Measurements from ENCODE around the gene INHBA.
A peak's percentile ranks its signal among the peaks of the same experiment; 100 is the strongest.

Gene INHBA

DNA sequence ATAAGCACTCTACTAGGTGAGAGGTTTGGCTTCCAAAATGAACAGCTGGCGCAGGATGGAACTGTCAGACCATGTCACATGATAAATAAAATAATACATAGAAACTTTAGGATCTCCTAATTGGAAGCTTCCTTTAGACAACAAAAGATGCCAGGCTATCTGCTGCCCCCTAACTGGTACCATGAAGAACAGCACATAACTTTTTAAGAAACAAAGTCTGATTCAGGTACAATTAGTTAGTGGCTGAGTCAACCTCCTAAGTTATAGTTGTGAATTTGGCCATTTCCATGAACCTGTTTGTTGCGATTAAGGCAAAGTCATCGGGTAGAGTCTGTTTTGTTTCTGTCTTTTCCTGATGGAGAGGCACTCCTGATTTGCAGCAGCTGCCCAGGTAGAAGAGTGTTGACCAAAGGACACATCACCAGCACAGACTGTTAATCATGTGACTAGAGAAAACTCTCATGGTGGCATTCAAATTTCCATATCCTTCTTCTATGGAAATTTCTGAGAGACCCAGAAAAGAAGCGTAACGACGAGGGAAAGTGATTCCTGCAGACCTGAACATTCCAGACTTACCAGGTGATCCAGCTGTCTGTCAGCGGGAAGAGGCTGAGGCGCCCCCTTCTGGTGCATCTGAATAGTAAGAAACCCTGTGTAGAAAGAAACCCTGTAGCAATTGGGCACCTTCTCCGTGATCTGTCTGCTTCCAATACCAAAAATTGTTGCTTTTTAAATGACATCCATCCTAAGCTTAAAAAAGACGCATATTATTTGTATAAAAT lies 8.6 kb upstream of the INHBA start:
- no peak for DNase-seq (ENCODE audit: low spot score)

DNA sequence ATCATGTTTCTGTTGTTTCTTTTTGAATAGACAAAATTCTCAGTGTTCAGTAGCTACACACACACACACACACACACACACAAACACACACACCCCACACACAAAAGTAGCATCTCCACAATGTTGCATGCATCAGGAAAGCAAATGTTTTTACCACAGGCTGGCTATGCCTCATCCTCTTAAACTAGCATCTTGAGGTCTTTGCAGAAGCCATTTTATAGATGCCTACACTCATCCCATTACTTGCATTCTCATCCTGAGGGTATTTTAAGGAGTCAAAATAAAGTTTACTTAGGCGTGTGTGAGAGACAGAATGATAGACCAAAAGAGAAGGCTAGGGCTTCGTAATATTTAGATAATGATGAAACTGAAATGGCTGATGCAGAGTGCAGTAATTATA lies 7.9 kb upstream of the INHBA start:
- no peak for DNase-seq (ENCODE audit: low spot score)

DNA sequence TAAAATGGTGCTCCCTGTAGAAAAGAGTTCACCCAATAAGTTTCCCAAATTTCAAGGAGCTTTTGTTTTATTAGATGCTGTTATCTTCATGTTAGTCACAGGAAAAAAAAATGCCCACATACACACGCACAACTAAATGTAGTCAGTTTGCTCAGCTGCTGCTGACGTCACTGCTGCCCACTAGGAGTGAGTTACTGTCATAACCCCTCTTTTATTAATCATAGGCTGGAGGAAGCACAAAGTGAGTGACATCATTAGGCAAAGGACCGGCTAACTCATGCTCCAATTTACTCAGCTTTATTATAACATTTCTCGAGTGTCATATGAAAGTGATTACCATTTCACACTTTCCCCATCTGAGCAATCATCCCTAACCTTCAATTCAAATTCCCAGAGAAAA lies 6.7 kb upstream of the INHBA start:
- DNase-seq (ENCODE audit: low spot score) = no peak

DNA sequence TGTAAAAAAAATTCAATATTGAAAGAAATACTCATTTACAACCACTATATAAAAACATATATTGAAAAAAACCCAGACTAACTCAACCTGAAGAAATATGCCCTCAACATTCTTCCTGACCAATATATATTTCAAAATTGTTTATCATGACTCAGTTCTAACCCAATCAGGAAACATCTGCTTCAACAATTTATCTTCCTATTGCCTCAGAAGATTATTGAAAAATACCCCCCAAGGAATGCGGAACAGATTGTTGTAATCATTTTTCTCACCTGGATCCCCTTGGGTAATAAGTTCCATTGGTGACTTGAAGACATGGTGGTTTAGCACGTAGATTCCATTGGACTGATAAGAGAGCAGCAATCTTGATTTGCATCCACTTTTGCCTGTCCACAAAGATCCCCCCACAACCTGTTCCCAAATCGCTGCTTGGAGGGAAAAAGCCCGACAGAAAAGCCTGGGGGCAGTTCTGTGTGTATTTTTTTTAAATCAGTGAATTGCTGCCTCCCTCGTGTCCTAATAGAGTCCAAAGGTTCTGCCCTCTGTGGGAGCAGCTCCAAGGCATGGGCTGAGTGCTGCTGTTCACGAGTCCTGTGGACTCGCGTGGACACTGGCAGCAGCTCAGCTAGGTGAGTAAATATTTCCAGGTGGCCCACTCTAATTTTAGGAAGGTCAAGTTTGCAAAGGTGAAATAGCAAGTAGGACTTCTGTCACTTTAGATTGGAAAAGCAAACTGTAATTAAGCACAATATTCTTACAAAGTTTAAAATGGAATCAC lies 5.9 kb upstream of the INHBA start:
- no peak for DNase-seq (ENCODE audit: low spot score)

DNA sequence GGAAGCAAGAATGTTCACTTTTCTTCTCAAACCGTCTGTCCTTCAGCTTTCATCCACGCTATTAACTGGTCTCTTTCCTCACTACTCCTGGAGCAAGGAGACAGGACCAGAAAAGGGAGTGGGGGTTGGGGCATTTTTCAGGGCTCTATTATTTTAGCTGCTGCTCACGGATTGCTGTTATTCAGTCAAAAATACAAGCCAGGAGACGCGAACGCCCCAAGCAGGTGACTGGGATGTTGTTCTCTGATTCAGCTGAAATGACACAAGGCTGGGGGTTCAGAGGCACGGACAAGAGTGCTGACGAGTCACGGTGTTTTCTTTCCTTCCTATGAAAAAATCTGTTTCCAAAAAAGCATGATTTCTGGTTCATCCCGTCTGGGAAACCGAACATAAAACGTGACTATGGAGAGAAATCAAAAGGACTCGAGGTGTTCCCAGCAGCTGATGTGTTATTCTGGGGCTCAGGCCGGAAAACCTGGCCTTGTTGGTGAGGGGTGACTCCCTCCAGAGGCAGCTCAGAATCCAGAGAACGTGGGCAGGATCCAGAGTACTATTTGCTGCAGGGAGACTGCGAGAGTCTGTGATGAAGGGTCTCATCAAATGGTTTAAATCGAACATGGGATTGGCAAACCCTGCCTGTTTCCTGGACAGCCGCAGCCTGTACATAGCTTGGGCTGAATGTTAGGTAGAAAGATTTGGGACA lies 3.5 kb upstream of the INHBA start:
- DNase-seq (ENCODE audit: low spot score) = no peak

DNA sequence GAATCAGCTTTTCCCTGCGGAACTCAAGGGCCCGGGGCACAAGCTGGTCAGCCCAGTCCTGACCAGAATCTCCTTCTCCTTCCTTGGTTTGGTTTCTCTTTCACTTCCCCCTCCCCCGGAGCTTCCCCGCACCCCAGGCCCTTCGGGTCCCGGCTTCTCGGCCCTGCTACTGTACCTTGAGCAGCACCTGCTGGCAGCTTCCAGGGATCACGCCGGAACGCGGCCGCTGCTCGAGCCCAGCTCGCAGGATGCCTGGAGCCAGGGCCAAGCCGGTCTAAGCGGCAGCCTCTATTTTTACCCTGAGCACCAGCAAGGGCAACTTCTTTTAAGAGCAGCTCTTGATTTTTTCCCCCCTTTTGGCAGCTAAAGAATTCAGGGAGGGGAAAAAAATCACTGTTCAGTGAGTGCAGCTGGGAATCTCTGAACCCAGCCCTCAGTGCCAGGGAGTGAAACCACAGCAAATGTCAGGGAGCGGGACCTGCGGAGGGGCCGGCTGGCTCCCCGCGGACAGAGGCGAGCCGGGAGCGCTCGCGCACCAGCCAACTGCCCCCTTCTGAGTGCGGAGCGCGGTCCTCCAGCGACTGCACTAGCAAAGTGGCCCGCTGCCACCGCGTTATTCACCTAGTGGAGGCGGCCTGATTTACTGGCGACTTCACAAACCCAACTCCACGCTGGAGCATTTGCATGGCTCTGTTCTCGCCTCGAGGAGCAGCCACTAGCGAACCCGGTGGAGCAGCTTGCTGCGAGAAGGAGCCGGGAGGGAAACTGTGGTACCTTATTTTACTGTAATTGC lies 2.4 kb upstream of the INHBA start:
- peak; percentile 78 for DNase-seq (ENCODE audit: low spot score)

DNA sequence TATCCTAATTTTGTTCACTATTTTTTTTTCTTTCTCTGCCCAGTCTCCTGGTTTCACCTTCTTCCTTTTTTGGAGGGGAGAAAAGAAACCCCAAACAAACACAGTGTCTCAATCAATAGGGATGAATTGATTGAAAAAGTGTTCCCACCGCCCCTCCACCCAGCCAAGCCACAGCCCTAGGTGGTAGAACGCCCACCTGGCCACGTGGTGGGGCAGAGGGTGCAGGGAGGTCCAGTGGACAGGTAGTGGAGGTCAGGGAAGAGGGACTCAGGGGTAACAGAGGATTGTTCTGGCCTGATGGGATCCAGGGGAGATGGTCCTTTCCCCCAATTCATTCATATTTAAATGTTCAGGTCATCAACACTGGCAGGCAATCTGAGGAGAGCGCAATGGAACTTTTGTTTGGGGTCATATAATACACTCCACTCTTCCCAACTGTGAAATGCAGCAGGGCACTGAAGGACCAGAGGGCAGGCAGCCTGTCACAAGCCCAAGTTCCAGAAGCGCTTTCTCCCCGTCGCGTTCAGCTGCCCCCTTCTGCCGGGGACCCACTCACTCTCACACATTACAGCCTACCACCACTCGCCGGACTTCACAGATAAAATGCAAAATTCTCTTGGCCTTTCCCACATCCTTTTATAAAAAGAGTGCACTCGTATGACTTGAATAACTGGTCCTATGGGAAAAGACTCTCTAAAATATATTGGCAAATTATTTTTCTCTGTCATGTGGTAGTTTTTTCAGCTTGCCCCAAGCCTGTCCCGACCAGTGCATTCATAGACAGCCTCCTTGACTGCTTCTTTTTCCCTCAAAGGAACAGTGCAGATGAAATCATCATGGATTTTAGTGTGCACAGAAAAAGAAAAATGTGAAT lies 1.6 kb downstream of the INHBA start:
- no peak for DNase-seq (ENCODE audit: low spot score)

DNA sequence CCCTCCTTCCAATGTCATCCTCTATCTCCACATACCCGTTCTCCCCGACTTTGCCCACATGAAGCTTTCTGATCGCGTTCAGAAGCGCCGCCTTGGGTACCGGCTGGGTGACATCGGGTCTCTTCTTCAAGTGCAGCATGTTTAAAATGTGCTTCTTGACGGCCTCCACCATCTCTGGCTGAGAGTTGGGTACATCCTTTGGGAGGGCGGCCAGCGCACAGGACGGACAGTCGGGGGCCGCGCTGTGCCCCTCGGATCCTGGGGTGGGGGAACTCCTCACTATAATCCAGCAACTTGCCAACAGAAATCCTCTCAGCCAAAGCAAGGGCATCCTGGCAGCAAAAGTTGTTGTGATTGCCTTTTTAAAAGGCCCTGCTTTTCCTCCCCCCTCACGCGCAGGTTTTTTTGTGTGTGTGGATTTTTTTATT lies 2.8 kb downstream of the INHBA start:
- no peak for DNase-seq (ENCODE audit: low spot score)

DNA sequence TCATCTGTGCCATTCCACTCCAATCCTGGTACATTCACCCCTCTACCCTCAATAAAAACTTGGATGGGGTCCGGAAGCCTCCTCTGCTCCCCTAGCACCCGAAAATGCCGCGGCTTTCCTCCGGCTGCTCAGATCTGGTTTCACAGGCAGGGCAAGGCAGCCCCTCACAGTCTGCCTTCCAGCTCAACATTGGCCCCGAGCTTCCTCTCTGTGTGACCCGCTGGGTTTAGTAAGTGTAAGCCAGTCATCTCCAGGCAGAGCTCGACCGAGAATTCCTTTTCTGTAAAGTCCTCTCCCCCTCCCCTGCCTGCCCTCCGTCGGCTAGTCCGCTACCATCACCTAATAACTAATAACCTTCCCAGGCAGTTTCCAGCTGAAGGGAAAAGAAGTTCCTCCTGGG lies 3.4 kb downstream of the INHBA start:
- no peak for DNase-seq (ENCODE audit: low spot score)

DNA sequence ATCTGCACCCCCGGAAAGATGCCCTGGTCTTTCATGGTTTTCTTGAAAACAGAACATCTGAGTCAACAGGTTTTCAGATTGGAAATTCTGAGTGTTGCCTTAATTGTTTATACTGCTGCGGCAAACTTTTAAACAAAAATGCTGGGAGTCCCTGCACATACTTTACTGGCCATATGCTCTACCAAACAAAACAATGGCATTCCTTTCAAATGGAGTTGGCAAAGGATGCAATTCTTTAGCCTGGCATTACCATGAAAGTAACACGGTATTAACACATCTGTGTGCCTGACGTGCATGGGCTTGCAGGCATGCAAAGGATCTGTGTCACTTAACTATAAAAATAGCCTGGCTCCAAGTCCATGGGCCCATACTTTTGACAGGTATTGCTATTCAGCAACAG lies 4.2 kb downstream of the INHBA start:
- no peak for DNase-seq (ENCODE audit: low spot score)

DNA sequence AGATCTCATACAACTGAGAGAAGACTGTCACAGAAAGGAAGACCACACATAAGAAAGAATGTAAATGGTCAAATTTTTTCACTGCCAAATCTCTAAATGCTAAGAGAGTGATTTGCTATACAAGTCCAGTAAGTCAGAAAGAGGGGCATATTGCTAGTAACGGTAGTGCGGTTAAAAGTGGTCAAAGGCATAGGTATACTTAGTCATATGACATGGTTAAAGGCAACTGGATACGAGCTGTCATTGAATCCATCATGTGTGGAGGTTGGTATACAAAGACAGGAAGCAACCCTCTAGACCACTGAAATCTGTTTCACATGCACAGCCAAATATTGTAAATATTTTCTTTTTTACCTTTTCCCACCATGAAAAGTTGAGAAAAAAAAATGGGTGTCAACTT lies 4.8 kb downstream of the INHBA start:
- DNase-seq (ENCODE audit: low spot score) = no peak

DNA sequence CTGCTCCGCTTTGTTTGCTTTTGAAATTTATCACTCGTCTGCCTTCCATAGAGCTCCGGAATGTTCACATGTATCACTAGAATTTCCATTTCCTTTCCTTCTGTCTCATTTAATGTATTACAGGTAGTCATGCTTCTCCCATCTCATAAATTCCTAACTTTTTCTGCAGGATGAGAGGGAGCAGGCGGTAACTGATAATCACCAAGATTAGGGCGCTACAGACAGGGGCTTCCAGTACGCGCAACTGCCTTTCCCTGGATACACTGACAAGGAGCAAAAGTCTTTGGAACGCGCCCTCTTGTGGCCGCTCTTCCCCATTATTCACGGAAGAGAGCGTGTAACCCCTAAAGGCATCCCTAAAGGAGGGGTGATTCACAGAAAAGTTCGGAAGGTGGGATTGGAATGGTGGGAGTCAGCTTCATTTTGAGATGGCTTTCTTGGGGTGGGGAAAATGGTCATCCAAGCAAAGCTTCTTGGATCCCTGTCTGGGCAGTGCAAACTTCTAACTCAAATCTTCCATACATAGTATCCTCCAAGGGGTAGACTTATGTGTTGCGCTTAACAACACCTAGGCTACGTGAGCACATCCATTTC lies 6.5 kb downstream of the INHBA start:
- DNase-seq (ENCODE audit: low spot score) = peak; percentile 80

DNA sequence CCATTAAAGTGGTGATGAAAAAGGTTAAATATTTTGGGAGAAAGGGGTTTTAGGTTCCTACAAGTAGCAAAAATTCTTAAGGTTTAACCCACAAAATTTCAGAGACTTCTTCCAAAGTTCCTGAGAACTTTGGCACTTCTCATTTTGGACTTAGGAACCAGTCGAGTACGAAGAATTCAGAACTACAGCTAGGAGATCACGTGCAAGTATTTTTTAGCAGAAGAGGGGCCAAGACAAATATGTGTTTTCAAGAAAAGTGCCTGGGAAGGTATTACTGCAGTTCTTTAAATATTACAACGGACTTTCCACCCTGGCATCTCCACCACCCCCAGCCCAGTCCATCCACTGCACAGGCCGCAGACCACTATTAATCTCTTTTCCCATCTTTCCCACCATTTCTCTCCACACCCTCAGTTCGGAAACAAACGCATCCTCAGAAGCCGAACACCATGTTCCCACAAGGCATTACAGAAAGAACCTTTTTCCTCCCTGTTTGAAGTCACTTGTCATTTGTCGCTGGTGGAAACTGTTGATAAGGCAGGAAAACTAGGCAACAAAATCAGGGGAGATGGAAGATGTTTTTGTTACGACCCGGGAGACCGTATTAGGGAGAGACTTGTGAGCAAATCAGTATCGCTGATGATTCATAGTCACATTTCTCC lies 7.1 kb downstream of the INHBA start:
- no peak for DNase-seq (ENCODE audit: low spot score)

DNA sequence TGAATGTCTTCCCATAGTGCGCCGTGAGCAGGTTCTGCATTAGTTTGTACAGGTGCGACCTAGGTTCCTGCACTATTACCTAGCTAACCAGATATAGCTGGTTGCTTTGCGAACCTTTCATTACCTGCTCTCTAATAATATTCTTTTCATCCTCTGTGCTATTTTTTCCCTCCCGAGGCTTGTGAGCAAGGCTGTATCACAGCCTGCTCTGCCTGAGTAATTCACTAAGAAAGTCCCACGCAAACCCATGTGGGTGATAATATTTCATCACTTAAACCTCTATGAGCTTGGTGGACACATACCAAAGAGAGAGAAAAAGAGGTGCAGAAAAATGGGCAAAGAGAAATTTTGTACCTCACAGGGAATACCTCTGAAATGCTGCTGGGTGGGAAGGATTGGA lies 8.4 kb downstream of the INHBA start:
- DNase-seq (ENCODE audit: low spot score) = no peak

DNA sequence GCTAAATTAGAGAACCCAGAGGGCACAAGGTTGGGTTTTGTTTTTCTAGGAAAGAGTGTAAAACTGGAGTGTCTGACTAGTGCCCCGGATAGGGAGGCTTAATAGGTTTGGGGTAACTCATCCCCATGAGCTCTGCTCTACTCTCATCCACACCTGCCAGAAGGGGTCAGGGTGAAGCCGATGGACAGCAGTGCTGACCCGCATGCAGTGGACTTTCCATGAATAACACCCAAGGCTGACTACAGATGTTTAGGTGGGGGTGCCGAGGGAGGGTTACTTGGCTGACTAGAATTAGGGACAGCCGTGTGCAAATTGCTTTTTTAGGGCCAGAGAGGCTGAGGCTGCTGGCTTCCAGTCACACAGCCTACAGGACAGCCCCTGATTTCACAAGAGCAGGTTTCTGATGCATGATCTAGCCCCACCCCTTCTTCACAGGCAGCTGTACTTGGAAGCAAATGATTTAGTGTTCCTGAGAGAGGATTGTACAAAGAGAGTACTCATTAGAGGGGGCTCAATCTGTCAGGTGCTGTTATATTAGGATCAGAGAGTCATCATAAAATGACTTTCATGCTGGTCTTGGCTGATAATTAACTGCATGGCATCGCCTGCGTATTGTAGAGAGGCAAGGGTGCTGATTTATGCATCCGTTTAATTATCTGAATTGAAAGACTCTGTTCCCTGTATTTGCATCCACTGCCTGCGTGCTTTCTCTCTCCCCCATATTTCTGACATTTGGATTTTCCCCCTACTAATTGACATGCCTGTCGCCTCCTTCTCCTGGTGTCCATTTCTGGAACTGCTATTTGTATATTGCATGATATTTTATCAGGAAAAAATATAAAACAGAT lies 9.5 kb downstream of the INHBA start:
- no peak for DNase-seq (ENCODE audit: low spot score)

DNA sequence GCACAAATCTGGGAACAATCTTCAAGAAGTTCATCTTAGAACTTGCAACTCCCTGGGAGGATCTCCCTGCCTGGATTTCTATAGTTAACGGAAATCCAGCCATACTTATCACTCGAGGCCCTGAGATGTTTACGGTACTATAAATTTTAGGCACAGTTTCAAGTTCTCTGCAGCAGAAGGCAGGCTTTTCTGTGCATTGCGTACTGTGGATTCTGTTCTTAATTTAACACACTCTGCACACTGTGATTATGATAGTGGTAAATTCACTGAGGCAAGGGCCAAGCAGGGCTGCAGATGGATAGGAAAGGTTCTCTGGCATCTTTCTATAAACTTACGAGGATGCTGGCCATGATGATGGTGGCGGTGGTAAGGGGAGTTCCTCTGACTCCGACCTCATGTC lies 10.6 kb downstream of the INHBA start:
- DNase-seq (ENCODE audit: low spot score) = no peak

DNA sequence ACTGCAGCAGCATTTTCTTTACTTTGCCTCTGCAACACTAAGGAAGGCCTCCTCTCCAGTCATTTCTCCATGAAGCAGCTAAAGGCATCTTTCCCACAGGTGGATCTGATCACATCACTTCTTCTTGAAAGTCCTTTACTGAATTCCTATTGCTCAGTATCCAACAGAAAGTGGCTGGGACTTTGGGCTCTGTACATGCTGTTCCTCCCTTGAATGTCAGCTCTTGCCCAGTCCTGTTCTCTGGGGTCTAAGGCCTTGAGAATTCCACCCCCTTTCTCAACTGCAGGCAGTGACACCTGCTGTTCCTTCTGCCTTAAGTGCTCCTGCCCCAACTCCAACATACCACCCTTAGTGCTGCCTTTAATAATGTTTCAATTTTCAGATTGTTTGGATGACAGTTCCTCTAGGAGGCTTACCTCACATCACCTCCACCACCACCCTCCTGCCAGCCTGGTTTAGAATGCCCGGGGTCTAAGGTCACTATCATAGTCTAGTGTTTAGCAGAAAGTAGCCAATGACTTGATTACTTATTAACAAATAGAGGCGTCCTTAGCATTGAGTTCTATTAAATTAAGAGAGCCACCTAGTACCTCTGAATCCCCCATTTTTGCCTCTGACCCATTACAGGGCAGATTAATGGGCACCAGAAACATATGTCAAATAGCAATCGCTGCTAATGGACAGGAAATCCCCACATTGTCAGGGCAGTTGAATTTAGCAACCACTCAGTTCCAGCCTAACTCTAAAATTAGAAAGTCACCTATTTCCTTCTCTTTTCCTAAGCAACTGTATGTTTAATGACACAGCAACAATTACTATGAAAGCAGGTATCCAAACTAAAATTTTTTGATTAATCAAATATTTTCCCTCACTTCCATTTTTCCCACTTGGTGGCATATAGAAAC lies 11.4 kb downstream of the INHBA start:
- DNase-seq (ENCODE audit: low spot score) = no peak

DNA sequence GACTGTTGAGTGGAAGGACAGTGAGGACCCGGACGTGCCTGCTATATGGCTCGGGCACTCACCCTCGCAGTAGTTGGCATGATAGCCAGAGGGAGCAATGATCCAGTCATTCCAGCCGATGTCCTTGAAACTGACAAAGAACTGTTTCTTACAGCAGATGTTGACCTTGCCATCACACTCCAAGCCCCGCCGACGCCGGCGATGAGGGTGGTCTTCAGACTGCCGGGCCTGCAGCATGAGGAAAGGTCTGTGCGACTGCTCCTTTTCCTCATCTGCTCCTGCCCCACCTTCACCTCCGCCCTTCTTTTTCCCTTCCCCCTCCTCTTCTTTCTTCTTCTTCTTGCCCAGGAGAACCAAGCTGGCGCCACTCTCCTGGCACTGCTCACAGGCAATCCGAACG lies 13.1 kb downstream of the INHBA start:
- no peak for DNase-seq (ENCODE audit: low spot score)
